K562 (cell line): Measurements from ENCODE around the gene GFM1. TPM values are rescaled to one million over a fixed set of nuclear protein-coding genes. Genes with fewer than 3 reads are reported as not detected.

Experiments used
- BACH1 ChIP-seq: fragments of 200-800 bp; sonication (Bioruptor generic); IDR thresholded peaks from 2 replicates; pipeline ENCODE4 v1.6.1; 2016; ENCODE audit warnings: missing genetic modification characterization, missing compliant biosample characterization
- BMI1 ChIP-seq: fragments of 150-350 bp; IDR thresholded peaks from 2 replicates; pipeline ENCODE4 v1.6.1; 2014; ENCODE audit warnings: low read length
- FOXA3 ChIP-seq, 2 experiments: fragments of 450-650 bp in 1 of 2; sonication (generic) in 1 of 2; formaldehyde crosslinking; IDR thresholded peaks in 1 of 2; conservative IDR thresholded peaks in 1 of 2; 2 replicates each; pipeline versions ENCODE4 v1.4.0 to v1.8.0; 2020 to 2022; ENCODE audit warnings: mild to moderate bottlenecking in 2 of 2, missing genetic modification reagents in 1 of 2
- HDAC1 ChIP-seq, 2 experiments: fragments of 450-650 bp; IDR thresholded peaks; 2 replicates each; pipeline ENCODE4 v1.6.1; 2016 to 2017; ENCODE audit warnings: inconsistent platforms in 1 of 2, mild to moderate bottlenecking in 1 of 2, moderate library complexity in 1 of 2
- KDM1A ChIP-seq, 2 experiments: fragments of 450-650 bp; IDR thresholded peaks; 2 replicates each; pipeline ENCODE4 v1.6.1; 2016; ENCODE audit warnings: mild to moderate bottlenecking in 2 of 2
- NBN ChIP-seq: fragments of 450-650 bp; IDR thresholded peaks from 2 replicates; pipeline ENCODE4 v1.6.1; 2016; ENCODE audit warnings: low read depth, mild to moderate bottlenecking
- NCOA1 ChIP-seq: fragments of 450-650 bp; IDR thresholded peaks from 2 replicates; pipeline ENCODE4 v1.6.1; 2016; ENCODE audit warnings: low read depth
- NUFIP1 ChIP-seq: fragments of 450-650 bp; IDR thresholded peaks from 2 replicates; pipeline ENCODE4 v1.6.1; 2018; ENCODE audit not compliant: partially characterized antibody
- SREBF1 ChIP-seq: fragments of 150-350 bp; IDR thresholded peaks from 2 replicates; pipeline ENCODE4 v1.6.1; 2014; ENCODE audit warnings: antibody characterized with exemption, low read depth, low read length, borderline replicate concordance
- ZNF12 ChIP-seq: sonication (generic); formaldehyde crosslinking; IDR thresholded peaks from 2 replicates; pipeline ENCODE4 v1.4.0; 2020; ENCODE audit warnings: mild to moderate bottlenecking, missing genetic modification reagents
- ZNF121 ChIP-seq: sonication (generic); formaldehyde crosslinking; conservative IDR thresholded peaks from 2 replicates; pipeline ENCODE4 v1.8.0; 2022; ENCODE audit warnings: missing genetic modification reagents
- ZNF146 ChIP-seq: IDR thresholded peaks from one replicate; pipeline ENCODE4 v1.6.1; 2018; ENCODE audit warnings: missing compliant biosample characterization; ENCODE audit not compliant: unreplicated experiment
- ZZZ3 ChIP-seq: fragments of 450-650 bp; IDR thresholded peaks from 2 replicates; pipeline ENCODE4 v1.6.1; 2016; ENCODE audit warnings: antibody characterized with exemption, mild to moderate bottlenecking, moderate library complexity
- polyA plus RNA-seq, 8 experiments: library from polyadenylated mRNA; depleted of rRNA in 4 of 8; stranded (reverse) in 5 of 8; unstranded in 3 of 8; fragments of >200 nt; fragmentation: Nextera tagmentation in 2 of 8; fragmentation: Illumina TruSeq in 1 of 8; extraction: Ambion mirVana in 2 of 8; extraction: Trizol in 1 of 8; gene quantifications; 2 replicates each; pipeline versions ENCODE4 v1.2.1 to v1.2.3, GENCODE V29; 2011 to 2014; ENCODE audit warnings: inconsistent platforms in 1 of 8, missing spikeins in 1 of 8
- total RNA-seq, 7 experiments: library from RNA; depleted of rRNA in 6 of 7; stranded (reverse); fragments of >200 nt in 6 of 7; fragmentation: Illumina TruSeq in 2 of 7; extraction: Trizol in 2 of 7; gene quantifications; 2 replicates each; pipeline versions ENCODE4 v1.2.1 to v1.2.3, GENCODE V29; 2011 to 2021; ENCODE audit warnings: low replicate concordance in 1 of 7
- TF ChIP-seq, protein P1 (sequence below): fragments of 200-800 bp; sonication (Bioruptor generic); IDR thresholded peaks from 2 replicates; pipeline ENCODE4 v1.6.1; 2016; ENCODE audit warnings: missing genetic modification characterization, missing compliant biosample characterization
- TF ChIP-seq, protein P2 (sequence below), 2 experiments: fragments of 150-350 bp in 1 of 2; IDR thresholded peaks; 2 replicates each; pipeline ENCODE4 v1.6.1; 2012 to 2016; ENCODE audit warnings: low read depth in 2 of 2, low read length in 2 of 2, mild to moderate bottlenecking in 1 of 2, moderate library complexity in 1 of 2
- TF ChIP-seq, protein P3 (sequence below): fragments of 250-450 bp; sonication (Bioruptor Pico); IDR thresholded peaks from 2 replicates; pipeline ENCODE4 v1.4.0; 2020
- TF ChIP-seq, protein P4 (sequence below): fragments of 450-650 bp; IDR thresholded peaks from 2 replicates; pipeline ENCODE4 v1.6.1; 2017; ENCODE audit warnings: antibody characterized with exemption

Gene GFM1
- total and polyA plus RNA-seq, 9 of the 15 experiments (the other 6 are each of a cell fraction or from before 2014, with no cell fraction given), result 38.9 to 86.7 (median 64.8) TPM

DNA sequence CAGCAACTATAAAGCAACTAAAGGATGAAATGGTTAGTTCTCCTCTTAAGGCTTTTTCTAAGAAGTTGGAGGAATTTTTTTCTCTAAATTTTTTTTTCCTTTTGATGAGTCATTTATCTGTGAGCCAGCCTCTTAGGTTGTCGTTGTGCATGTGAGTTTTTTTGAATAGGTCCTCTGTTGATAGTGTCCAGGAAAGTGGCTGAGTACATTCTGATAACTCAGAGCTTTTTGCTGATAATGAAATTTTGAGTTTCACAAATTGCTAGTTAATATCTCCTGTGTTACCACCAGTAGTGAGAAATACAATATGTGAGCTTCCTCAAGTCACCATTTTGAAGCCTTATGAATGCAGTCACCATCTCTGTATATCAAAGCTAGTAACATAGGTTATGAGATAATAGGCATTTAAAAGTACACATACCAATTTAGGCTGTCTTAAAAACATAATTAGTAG, 35.2 kb downstream of the GFM1 start (continued):
- peak; percentile 64; the same call in 1 of the 2 replicates for TF ChIP-seq NCOA1
- TF ChIP-seq, protein P1, sequence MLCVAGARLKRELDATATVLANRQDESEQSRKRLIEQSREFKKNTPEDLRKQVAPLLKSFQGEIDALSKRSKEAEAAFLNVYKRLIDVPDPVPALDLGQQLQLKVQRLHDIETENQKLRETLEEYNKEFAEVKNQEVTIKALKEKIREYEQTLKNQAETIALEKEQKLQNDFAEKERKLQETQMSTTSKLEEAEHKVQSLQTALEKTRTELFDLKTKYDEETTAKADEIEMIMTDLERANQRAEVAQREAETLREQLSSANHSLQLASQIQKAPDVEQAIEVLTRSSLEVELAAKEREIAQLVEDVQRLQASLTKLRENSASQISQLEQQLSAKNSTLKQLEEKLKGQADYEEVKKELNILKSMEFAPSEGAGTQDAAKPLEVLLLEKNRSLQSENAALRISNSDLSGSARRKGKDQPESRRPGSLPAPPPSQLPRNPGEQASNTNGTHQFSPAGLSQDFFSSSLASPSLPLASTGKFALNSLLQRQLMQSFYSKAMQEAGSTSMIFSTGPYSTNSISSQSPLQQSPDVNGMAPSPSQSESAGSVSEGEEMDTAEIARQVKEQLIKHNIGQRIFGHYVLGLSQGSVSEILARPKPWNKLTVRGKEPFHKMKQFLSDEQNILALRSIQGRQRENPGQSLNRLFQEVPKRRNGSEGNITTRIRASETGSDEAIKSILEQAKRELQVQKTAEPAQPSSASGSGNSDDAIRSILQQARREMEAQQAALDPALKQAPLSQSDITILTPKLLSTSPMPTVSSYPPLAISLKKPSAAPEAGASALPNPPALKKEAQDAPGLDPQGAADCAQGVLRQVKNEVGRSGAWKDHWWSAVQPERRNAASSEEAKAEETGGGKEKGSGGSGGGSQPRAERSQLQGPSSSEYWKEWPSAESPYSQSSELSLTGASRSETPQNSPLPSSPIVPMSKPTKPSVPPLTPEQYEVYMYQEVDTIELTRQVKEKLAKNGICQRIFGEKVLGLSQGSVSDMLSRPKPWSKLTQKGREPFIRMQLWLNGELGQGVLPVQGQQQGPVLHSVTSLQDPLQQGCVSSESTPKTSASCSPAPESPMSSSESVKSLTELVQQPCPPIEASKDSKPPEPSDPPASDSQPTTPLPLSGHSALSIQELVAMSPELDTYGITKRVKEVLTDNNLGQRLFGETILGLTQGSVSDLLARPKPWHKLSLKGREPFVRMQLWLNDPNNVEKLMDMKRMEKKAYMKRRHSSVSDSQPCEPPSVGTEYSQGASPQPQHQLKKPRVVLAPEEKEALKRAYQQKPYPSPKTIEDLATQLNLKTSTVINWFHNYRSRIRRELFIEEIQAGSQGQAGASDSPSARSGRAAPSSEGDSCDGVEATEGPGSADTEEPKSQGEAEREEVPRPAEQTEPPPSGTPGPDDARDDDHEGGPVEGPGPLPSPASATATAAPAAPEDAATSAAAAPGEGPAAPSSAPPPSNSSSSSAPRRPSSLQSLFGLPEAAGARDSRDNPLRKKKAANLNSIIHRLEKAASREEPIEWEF (CRISPR knock-in tag), result no peak
- TF ChIP-seq, protein P2, sequence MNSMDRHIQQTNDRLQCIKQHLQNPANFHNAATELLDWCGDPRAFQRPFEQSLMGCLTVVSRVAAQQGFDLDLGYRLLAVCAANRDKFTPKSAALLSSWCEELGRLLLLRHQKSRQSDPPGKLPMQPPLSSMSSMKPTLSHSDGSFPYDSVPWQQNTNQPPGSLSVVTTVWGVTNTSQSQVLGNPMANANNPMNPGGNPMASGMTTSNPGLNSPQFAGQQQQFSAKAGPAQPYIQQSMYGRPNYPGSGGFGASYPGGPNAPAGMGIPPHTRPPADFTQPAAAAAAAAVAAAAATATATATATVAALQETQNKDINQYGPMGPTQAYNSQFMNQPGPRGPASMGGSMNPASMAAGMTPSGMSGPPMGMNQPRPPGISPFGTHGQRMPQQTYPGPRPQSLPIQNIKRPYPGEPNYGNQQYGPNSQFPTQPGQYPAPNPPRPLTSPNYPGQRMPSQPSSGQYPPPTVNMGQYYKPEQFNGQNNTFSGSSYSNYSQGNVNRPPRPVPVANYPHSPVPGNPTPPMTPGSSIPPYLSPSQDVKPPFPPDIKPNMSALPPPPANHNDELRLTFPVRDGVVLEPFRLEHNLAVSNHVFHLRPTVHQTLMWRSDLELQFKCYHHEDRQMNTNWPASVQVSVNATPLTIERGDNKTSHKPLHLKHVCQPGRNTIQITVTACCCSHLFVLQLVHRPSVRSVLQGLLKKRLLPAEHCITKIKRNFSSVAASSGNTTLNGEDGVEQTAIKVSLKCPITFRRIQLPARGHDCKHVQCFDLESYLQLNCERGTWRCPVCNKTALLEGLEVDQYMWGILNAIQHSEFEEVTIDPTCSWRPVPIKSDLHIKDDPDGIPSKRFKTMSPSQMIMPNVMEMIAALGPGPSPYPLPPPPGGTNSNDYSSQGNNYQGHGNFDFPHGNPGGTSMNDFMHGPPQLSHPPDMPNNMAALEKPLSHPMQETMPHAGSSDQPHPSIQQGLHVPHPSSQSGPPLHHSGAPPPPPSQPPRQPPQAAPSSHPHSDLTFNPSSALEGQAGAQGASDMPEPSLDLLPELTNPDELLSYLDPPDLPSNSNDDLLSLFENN (IDR thresholded peaks at IDR 0.05; ENCODE audit: low read depth in 2 of 2, low read length in 2 of 2), result peak in 1 of 2 experiments; percentile 78; a peak in 1 of 4 replicates
- peak in 1 of 2 experiments; percentile 85; a peak in 2 of 4 replicates for TF ChIP-seq FOXA3 (CRISPR knock-in tag; conservative IDR thresholded peaks at IDR 0.05 in 1 of 2, IDR thresholded peaks at IDR 0.05 in 1 of 2)
- no peak for TF ChIP-seq SREBF1
- peak; percentile 69 for TF ChIP-seq KDM1A (IDR thresholded peaks at IDR 0.05)
- TF ChIP-seq HDAC1 (IDR thresholded peaks at IDR 0.05), result 0 out of 4 replicates have a peak, but pooled peaks of 1 of the 2 experiments have one; percentile 20
- no peak for TF ChIP-seq ZZZ3
- peak; percentile 66; the same call in 1 of the 2 replicates for TF ChIP-seq NBN
- TF ChIP-seq, protein P3, sequence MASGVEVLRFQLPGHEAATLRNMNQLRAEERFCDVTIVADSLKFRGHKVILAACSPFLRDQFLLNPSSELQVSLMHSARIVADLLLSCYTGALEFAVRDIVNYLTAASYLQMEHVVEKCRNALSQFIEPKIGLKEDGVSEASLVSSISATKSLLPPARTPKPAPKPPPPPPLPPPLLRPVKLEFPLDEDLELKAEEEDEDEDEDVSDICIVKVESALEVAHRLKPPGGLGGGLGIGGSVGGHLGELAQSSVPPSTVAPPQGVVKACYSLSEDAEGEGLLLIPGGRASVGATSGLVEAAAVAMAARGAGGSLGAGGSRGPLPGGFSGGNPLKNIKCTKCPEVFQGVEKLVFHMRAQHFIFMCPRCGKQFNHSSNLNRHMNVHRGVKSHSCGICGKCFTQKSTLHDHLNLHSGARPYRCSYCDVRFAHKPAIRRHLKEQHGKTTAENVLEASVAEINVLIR, result no peak
- TF ChIP-seq NUFIP1, result no peak
- TF ChIP-seq BMI1, result no peak
- 0 out of 2 replicates have a peak, but pooled peaks have one; percentile 26 for TF ChIP-seq BACH1 (tag)
- TF ChIP-seq ZNF12 (CRISPR knock-in tag), result no peak
- TF ChIP-seq, protein P4, sequence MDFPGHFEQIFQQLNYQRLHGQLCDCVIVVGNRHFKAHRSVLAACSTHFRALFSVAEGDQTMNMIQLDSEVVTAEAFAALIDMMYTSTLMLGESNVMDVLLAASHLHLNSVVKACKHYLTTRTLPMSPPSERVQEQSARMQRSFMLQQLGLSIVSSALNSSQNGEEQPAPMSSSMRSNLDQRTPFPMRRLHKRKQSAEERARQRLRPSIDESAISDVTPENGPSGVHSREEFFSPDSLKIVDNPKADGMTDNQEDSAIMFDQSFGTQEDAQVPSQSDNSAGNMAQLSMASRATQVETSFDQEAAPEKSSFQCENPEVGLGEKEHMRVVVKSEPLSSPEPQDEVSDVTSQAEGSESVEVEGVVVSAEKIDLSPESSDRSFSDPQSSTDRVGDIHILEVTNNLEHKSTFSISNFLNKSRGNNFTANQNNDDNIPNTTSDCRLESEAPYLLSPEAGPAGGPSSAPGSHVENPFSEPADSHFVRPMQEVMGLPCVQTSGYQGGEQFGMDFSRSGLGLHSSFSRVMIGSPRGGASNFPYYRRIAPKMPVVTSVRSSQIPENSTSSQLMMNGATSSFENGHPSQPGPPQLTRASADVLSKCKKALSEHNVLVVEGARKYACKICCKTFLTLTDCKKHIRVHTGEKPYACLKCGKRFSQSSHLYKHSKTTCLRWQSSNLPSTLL, result no peak
- TF ChIP-seq ZNF146 (CRISPR knock-in tag), result no peak
- no peak for TF ChIP-seq ZNF121 (CRISPR knock-in tag)
